PC-3 (cell line): Measurements from ENCODE around the gene ZSCAN2. TPM values are rescaled to one million over a fixed set of nuclear protein-coding genes. Genes with fewer than 3 reads are reported as not detected.

Experiments
- ATAC-seq: fragments of 200-7000 bp; cut with Tn5 transposase; 2 replicates; pipeline ENCODE4 v1.9.1; 2020; ENCODE audit warnings: mild to moderate bottlenecking, moderate library complexity
- BruUV-seq: library from RNA; stranded (reverse); fragments of 400-500 nt; replicated peaks from 2 replicates; lab custom pipeline; 2021; lab: Mats Ljungman, UMichigan
- CTCF ChIA-PET: fragments of 300-600 bp; sonication (Branson Sonifier 250); formaldehyde crosslinking; loops from one replicate; lab custom pipeline; 2022; ENCODE audit warnings: antibody characterized with exemption; lab: Charles Lee
- POLR2A ChIA-PET: fragments of 300-600 bp; sonication (Branson Sonifier 250); formaldehyde crosslinking; loops from one replicate; lab custom pipeline; 2022; ENCODE audit warnings: antibody characterized with exemption; ENCODE audit not compliant: unreplicated experiment; lab: Charles Lee
- DNase-seq: peaks from one replicate; pipeline ENCODE4 v3.0.0-alpha.2; 2015
- H2AFZ ChIP-seq: fragments of 300-600 bp; sonication (generic); 2 replicates; pipeline ENCODE4 v1.6.0; 2016; ENCODE audit warnings: antibody characterized with exemption, low read length
- H3F3A ChIP-seq: fragments of 300-600 bp; sonication (generic); one replicate; pipeline ENCODE4 v1.6.0; 2017; ENCODE audit warnings: antibody characterized with exemption, low read length, control low read depth, mild to moderate bottlenecking; ENCODE audit not compliant: unreplicated experiment
- H3K27ac ChIP-seq: fragments of 300-600 bp; sonication (generic); 2 replicates; pipeline ENCODE4 v1.5.1; 2016; ENCODE audit warnings: mild to moderate bottlenecking, low read length
- H3K27me3 ChIP-seq: fragments of 300-600 bp; sonication (generic); 2 replicates; pipeline ENCODE4 v1.6.1; 2016; ENCODE audit warnings: low read length, mixed read lengths
- H3K36me3 ChIP-seq: fragments of 300-600 bp; sonication (generic); 2 replicates; pipeline ENCODE4 v1.6.1; 2016; ENCODE audit warnings: low read depth, mixed run types, low read length, mixed read lengths
- H3K4me1 ChIP-seq: fragments of 300-600 bp; sonication (generic); 2 replicates; pipeline ENCODE4 v1.5.1; 2016; ENCODE audit warnings: low read length; ENCODE audit not compliant: insufficient read depth
- H3K4me2 ChIP-seq: fragments of 300-600 bp; sonication (generic); 2 replicates; pipeline ENCODE4 v1.6.0; 2016; ENCODE audit warnings: low read length
- H3K4me3 ChIP-seq: fragments of 300-600 bp; sonication (generic); 2 replicates; pipeline ENCODE4 v1.5.1; 2016; ENCODE audit warnings: mild to moderate bottlenecking, low read length, mixed read lengths
- H3K79me2 ChIP-seq: fragments of 300-600 bp; sonication (generic); 2 replicates; pipeline ENCODE4 v1.6.1; 2017; ENCODE audit warnings: low read length, mixed read lengths
- H3K9ac ChIP-seq: fragments of 300-600 bp; sonication (generic); 2 replicates; pipeline ENCODE4 v1.6.0; 2016; ENCODE audit warnings: mild to moderate bottlenecking, low read length
- H3K9me2 ChIP-seq: fragments of 300-600 bp; sonication (generic); replicated peaks from 2 replicates; pipeline ENCODE4 v1.6.1; 2016; ENCODE audit warnings: mixed run types, low read length, mixed read lengths
- H3K9me3 ChIP-seq: fragments of 300-600 bp; sonication (generic); 2 replicates; pipeline ENCODE4 v1.6.1; 2016; ENCODE audit warnings: low read length, mixed read lengths
- H4K20me1 ChIP-seq: fragments of 300-600 bp; sonication (generic); 2 replicates; pipeline ENCODE4 v1.6.1; 2016; ENCODE audit warnings: low read length, mixed read lengths
- CTCF ChIP-seq: fragments of 300-600 bp; sonication (generic); conservative IDR thresholded peaks from 2 replicates; pipeline ENCODE4 v1.5.1; 2017; ENCODE audit warnings: antibody characterized with exemption, low read depth, mild to moderate bottlenecking, low read length
- EZH2 ChIP-seq: fragments of 300-600 bp; sonication (generic); IDR thresholded peaks from one replicate; pipeline ENCODE4 v1.6.1; 2017; ENCODE audit warnings: antibody characterized with exemption, mild to moderate bottlenecking, low read length; ENCODE audit not compliant: unreplicated experiment
- EZH2phosphoT487 ChIP-seq: fragments of 300-600 bp; sonication (generic); IDR thresholded peaks from 2 replicates; pipeline ENCODE4 v1.6.1; 2018; ENCODE audit warnings: mild to moderate bottlenecking, antibody characterized with exemption, low read length, borderline replicate concordance
- intact Hi-C: fragments of 100-400 bp; cut with micrococcal nuclease; formaldehyde crosslinking; loops from 2 replicates; pipeline ENCODE4 v1.9.0; 2023
- total RNA-seq: library from RNA; depleted of rRNA; stranded (reverse); fragments of >200 nt; gene quantifications from 2 replicates; pipeline ENCODE4 v1.2.3, GENCODE V29; 2014

ZSCAN2 gene
- total RNA-seq, 1 experiment from 2014 or later = 15.0 TPM

GRCh38 chr15:84621358-84621979, 20.7 kb downstream of the ZSCAN2 start:
- no peak overlapping the region for H2AFZ ChIP-seq
- no TSS peak for BruUV-seq
- TF ChIP-seq EZH2 (no peak), CTCF (no peak), EZH2phosphoT487 (no peak)
- no peak overlapping the region for H3K4me3 ChIP-seq
- H3K27ac ChIP-seq = no peak overlapping the region
- no peak for ATAC-seq
- H3K9me2 ChIP-seq = no peaks in the 10 kb centered on the region
- H3F3A ChIP-seq = no peaks in the 10 kb centered on the region
- no peak overlapping the region for H3K4me2 ChIP-seq
- H3K9me3 ChIP-seq = peaks cover 17% of the 10 kb centered on the region
- DNase-seq = no peak
- H3K9ac ChIP-seq = no peak overlapping the region
- H3K79me2 ChIP-seq = no peaks in the 10 kb centered on the region
- H3K4me1 ChIP-seq = no peaks in the 10 kb centered on the region
- CTCF ChIA-PET = no interaction called here
- POLR2A ChIA-PET = interaction anchor here (0.5 kb wide), 1 partner anchor 9 kb away, joined by 10 read pairs; no protein-coding TSS in a partner anchor
- intact Hi-C loops = no loop called here
- H3K27me3 ChIP-seq = no peaks in the 10 kb centered on the region
- no peaks in the 10 kb centered on the region for H4K20me1 ChIP-seq
- H3K36me3 ChIP-seq = peaks cover 21% of the 10 kb centered on the region

GRCh38 chr15:84624359-84624758, 23.6 kb downstream of the ZSCAN2 start:
- Histone ChIP-seq H4K20me1 (no peaks in the 10 kb centered on the region), H3K4me3 (no peak overlapping the region), H2AFZ (no peak overlapping the region), H3K9me2 (no peaks in the 10 kb centered on the region), H3K9me3 (peaks cover 17% of the 10 kb centered on the region), H3K27ac (no peak overlapping the region), H3K79me2 (no peaks in the 10 kb centered on the region), H3K4me1 (no peaks in the 10 kb centered on the region), H3K27me3 (no peaks in the 10 kb centered on the region), H3K36me3 (peaks cover 21% of the 10 kb centered on the region), H3K9ac (no peak overlapping the region), H3K4me2 (no peak overlapping the region), H3F3A (no peaks in the 10 kb centered on the region)
- POLR2A ChIA-PET = no interaction called here
- DNase-seq = no peak
- intact Hi-C loops = no loop called here
- TF ChIP-seq EZH2 (no peak), CTCF (no peak)
- ATAC-seq = no peak
- CTCF ChIA-PET = no interaction called here
- no TSS peak for BruUV-seq

- CTCF ChIA-PET = no interaction called here
- H3K36me3 ChIP-seq = peaks cover 21% of the 10 kb centered on the region
These were observed 24.3 kb downstream of the ZSCAN2 start for GRCh38 chr15:84625123-84625522.

More at GRCh38 chr15:84625123-84625522, 24.3 kb downstream of the ZSCAN2 start:
- TF ChIP-seq EZH2 (no peak), EZH2phosphoT487 (no peak), CTCF (no peak)
- intact Hi-C loops = no loop called here
- no peaks in the 10 kb centered on the region for H3F3A ChIP-seq
- H2AFZ ChIP-seq = no peak overlapping the region
- H3K27me3 ChIP-seq = no peaks in the 10 kb centered on the region
- no peaks in the 10 kb centered on the region for H3K79me2 ChIP-seq
- no peaks in the 10 kb centered on the region for H3K4me1 ChIP-seq
- H3K9me2 ChIP-seq = no peaks in the 10 kb centered on the region
- DNase-seq (no peak), ATAC-seq (no peak)
- POLR2A ChIA-PET = no interaction called here
- no peak overlapping the region for H3K4me2 ChIP-seq
- no peak overlapping the region for H3K9ac ChIP-seq
- no TSS peak for BruUV-seq
- H3K27ac ChIP-seq = no peak overlapping the region
- H3K4me3 ChIP-seq = no peak overlapping the region
- H3K9me3 ChIP-seq = peaks cover 17% of the 10 kb centered on the region
- no peaks in the 10 kb centered on the region for H4K20me1 ChIP-seq
